Adipocyte (in vitro differentiated cells): ENCODE measurements around the gene EHBP1L1.

Source experiments
- DNase-seq: peaks from one replicate; pipeline ENCODE4 v3.0.0-alpha.2; 2015; ENCODE audit warnings: low read depth
- H3K27me3 ChIP-seq: replicated peaks from 2 replicates; pipeline ENCODE4 v1.7.0; 2013; ENCODE audit warnings: mild to moderate bottlenecking, low read length, moderate library complexity; ENCODE audit not compliant: control insufficient read depth, insufficient read depth
- H3K36me3 ChIP-seq: 2 replicates; pipeline ENCODE4 v1.7.0; 2013; ENCODE audit warnings: low read length, mild to moderate bottlenecking, moderate library complexity; ENCODE audit not compliant: control insufficient read depth, insufficient read depth, severe bottlenecking
- H3K4me1 ChIP-seq: 2 replicates; pipeline ENCODE4 v1.7.0; 2013; ENCODE audit warnings: mild to moderate bottlenecking, low read length, moderate library complexity; ENCODE audit not compliant: control insufficient read depth, insufficient read depth
- H3K4me3 ChIP-seq: 2 replicates; pipeline ENCODE4 v1.7.0; 2013; ENCODE audit warnings: mild to moderate bottlenecking, low read length, moderate library complexity
- H3K9ac ChIP-seq: 2 replicates; pipeline ENCODE4 v1.7.0; 2013; ENCODE audit warnings: mild to moderate bottlenecking, low read length, moderate library complexity
- H3K9me3 ChIP-seq: 2 replicates; pipeline ENCODE4 v1.7.0; 2013; ENCODE audit warnings: mild to moderate bottlenecking, low read length, moderate library complexity; ENCODE audit not compliant: control insufficient read depth

The EHBP1L1 gene

GRCh38 chr11:65617136-65617850 is 41.4 kb downstream of the EHBP1L1 start:
- Histone ChIP-seq H3K9me3 (no peaks in the 10 kb centered on the region), H3K9ac (peak overlapping the region; percentile 94), H3K4me3 (peak overlapping the region; percentile 90), H3K27me3 (no peaks in the 10 kb centered on the region), H3K4me1 (peaks cover 23% of the 10 kb centered on the region), H3K36me3 (peaks cover 52% of the 10 kb centered on the region)
- no peak for DNase-seq

DNA sequence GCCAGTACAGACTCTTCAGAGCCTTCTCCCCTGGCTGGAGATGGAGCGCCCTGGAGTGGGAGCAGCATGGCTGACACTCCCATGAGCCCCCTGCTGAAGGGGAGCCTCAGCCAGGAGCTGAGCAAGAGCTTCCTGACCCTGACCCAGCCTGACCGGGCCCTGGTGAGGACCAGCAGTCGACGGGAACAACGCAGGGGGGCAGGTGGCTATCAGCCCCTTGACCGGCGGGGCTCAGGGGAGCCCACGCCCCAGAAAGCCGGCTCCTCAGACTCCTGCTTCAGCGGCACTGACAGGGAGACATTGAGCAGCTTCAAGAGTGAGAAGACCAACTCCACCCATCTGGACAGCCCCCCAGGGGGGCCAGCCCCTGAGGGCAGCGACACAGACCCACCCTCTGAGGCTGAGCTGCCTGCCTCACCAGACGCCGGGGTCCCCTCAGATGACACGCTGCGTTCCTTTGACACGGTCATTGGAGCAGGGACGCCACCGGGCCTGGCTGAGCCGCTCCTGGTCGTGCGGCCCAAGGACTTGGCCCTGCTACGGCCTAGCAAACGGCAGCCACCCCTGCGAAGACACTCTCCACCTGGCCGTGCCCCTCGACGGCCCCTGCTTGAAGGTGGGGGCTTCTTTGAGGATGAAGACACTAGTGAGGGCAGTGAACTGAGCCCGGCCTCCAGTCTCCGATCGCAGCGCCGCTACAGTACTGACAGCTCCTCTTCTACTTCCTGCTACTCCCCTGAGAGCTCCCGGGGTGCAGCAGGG is 42.3 kb downstream of the EHBP1L1 start:
- H3K9ac ChIP-seq: no peak overlapping the region
- DNase-seq: no peak
- peaks cover 57% of the 10 kb centered on the region for H3K36me3 ChIP-seq
- no peak overlapping the region for H3K4me3 ChIP-seq
- no peaks in the 10 kb centered on the region for H3K27me3 ChIP-seq
- peaks cover 14% of the 10 kb centered on the region for H3K4me1 ChIP-seq
- no peaks in the 10 kb centered on the region for H3K9me3 ChIP-seq

DNA sequence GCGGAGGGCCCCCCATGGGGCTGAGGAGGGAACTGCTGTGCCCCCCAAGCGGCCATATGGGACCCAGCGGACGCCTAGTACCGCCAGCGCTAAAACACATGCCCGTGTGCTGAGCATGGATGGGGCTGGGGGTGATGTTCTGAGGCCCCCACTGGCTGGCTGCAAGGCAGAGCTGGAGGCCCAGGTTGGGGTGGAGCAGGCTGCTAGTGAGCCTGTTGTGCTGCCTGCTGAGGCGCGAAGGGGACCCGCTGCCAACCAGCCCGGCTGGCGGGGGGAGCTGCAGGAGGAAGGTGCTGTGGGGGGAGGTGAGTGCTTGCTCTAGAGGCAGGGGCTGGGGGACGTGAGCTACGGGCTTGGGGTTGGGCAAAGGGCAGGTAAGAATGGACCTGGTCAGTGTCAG is 42.9 kb downstream of the EHBP1L1 start:
- Histone ChIP-seq H3K27me3 (no peaks in the 10 kb centered on the region), H3K4me3 (no peak overlapping the region), H3K4me1 (peaks cover 13% of the 10 kb centered on the region), H3K36me3 (peaks cover 63% of the 10 kb centered on the region), H3K9ac (no peak overlapping the region), H3K9me3 (no peaks in the 10 kb centered on the region)
- no peak for DNase-seq

- peaks cover 13% of the 10 kb centered on the region for H3K4me1 ChIP-seq
- no peak overlapping the region for H3K9ac ChIP-seq
- H3K9me3 ChIP-seq: no peaks in the 10 kb centered on the region
- H3K4me3 ChIP-seq: no peak overlapping the region
- H3K27me3 ChIP-seq: no peaks in the 10 kb centered on the region
- peaks cover 70% of the 10 kb centered on the region for H3K36me3 ChIP-seq
- DNase-seq: no peak
Measured at GRCh38 chr11:65619281-65619928, 43.6 kb downstream of the EHBP1L1 start.

DNA sequence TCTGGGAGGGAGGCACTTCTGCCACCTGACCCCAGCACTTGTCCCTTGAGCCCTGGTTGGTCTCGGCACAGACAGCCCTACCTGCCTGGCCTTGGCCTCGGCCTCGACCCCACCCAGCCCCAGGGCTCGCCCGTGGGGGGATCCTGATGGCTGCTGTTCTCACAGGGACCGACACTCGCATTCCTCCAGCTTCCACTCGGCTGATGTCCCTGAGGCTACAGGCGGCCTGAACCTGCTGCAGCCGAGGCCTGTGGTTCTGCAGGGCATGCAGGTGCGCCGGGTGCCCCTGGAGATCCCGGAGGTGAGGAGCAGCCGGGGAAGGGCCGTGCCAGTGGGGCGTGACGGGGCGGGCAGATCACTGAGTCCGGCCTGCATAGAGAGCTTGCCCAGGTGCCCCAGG is 44.8 kb downstream of the EHBP1L1 start:
- Histone ChIP-seq H3K9me3 (no peaks in the 10 kb centered on the region), H3K4me3 (no peak overlapping the region), H3K4me1 (peaks cover 13% of the 10 kb centered on the region), H3K27me3 (no peaks in the 10 kb centered on the region), H3K36me3 (peaks cover 79% of the 10 kb centered on the region), H3K9ac (no peak overlapping the region)
- DNase-seq: no peak

DNA sequence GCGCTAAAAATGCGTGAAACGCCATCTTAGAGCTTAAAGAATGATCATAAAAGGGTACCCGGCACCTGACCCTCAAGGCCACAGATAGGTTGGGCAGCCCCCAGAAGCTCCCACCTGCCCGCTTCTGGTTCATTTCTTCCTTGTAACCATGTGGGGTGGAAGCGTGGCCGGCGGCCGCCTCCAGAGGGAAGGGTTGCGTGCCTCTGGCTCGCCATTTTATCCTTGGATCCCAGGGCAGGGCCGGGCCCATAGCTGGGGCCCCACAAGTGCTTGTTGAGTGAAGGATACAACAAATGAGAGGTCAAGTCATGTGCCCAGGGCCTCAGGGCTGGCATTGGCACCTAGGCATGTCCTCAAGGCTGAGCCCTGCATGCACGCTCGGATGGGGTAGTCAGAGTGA is 45.6 kb downstream of the EHBP1L1 start:
- H3K9ac ChIP-seq: no peak overlapping the region
- no peak for DNase-seq
- H3K27me3 ChIP-seq: no peaks in the 10 kb centered on the region
- peaks cover 87% of the 10 kb centered on the region for H3K36me3 ChIP-seq
- peaks cover 10% of the 10 kb centered on the region for H3K4me1 ChIP-seq
- H3K9me3 ChIP-seq: no peaks in the 10 kb centered on the region
- no peak overlapping the region for H3K4me3 ChIP-seq

GRCh38 chr11:65622011-65622410 is 46.2 kb downstream of the EHBP1L1 start:
- Histone ChIP-seq H3K4me3 (no peak overlapping the region), H3K36me3 (peaks cover 92% of the 10 kb centered on the region), H3K9ac (no peak overlapping the region), H3K9me3 (no peaks in the 10 kb centered on the region), H3K4me1 (peaks cover 4% of the 10 kb centered on the region), H3K27me3 (no peaks in the 10 kb centered on the region)
- no peak for DNase-seq

DNA sequence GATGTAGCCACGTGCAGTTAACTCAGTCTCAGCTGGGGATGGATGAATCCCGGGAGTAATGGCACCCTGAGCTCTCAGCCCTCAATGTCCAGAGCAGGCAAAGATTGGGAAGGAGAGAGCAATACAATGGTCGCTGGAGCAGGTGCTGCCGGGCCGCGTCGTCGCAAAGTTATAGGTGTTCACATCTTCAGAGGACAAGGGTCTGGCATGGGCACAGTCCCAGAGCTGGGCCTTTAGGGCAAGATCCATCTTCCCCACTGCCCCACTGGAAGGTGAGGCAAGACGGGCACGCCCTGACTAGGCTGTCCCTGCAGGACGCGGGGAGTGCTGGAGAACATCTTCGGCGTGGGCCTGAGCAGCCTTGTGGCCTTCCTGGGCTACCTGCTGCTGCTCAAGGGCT is 47.3 kb downstream of the EHBP1L1 start:
- no peaks in the 10 kb centered on the region for H3K27me3 ChIP-seq
- H3K4me3 ChIP-seq: no peak overlapping the region
- H3K9ac ChIP-seq: no peak overlapping the region
- H3K4me1 ChIP-seq: no peaks in the 10 kb centered on the region
- H3K9me3 ChIP-seq: no peaks in the 10 kb centered on the region
- DNase-seq: no peak
- H3K36me3 ChIP-seq: peaks cover 92% of the 10 kb centered on the region

- peaks cover 92% of the 10 kb centered on the region for H3K36me3 ChIP-seq
- no peak for DNase-seq
Measured at GRCh38 chr11:65623852-65624616, 48.2 kb downstream of the EHBP1L1 start.

DNA sequence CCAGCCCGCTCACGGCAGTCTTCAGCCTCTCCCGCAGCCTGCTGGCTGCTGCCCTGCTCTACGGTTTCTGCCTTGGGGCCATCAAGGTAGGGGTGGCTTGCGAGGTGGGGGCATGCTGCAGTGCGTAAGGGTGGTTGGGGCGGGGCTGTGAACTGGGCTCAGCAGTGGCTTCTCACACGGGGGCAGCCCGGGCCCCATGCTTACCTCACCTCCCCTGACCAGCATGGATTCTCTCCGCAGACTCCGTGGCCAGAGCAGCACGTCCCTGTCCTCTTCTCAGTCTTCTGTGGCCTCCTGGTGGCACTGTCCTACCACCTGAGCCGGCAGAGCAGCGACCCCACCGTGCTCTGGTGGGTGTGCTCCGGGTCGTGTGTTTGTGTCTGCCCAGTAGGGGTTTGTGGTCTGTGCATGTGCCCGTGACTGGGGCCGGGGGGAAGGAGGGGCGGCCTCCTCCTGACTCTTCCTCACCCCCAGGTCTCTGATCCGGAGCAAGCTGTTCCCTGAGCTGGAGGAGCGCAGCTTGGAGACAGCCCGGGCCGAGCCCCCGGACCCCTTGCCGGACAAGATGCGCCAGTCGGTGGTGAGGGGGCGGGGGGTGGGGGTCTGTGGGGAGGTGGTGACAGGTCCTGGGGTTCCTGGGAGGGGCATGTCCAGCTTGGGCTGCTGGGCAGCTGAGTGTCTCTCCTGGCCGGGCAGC is 49.2 kb downstream of the EHBP1L1 start:
- Histone ChIP-seq H3K9me3 (no peaks in the 10 kb centered on the region), H3K4me1 (no peaks in the 10 kb centered on the region), H3K36me3 (peaks cover 92% of the 10 kb centered on the region), H3K4me3 (no peak overlapping the region), H3K9ac (no peak overlapping the region), H3K27me3 (no peaks in the 10 kb centered on the region)
- DNase-seq: no peak

More at GRCh38 chr11:65623852-65624616, 48.2 kb downstream of the EHBP1L1 start:
- H3K9me3 ChIP-seq: no peaks in the 10 kb centered on the region
- no peak overlapping the region for H3K4me3 ChIP-seq
- H3K9ac ChIP-seq: no peak overlapping the region
- H3K4me1 ChIP-seq: no peaks in the 10 kb centered on the region
- H3K27me3 ChIP-seq: no peaks in the 10 kb centered on the region
